Stimulated activated CD8-positive, alpha-beta memory T cell treated with anti-CD3 and anti-CD28 coated beads, Interleukin-15, amount 100 ng/mL, for 24 hours (primary cell): ENCODE results near the gene ATP2A1.

Experiments
- DNase-seq: peaks from one replicate; pipeline ENCODE4 v3.0.0-alpha.2; 2020; ENCODE audit warnings: low read depth

The ATP2A1 gene

DNA sequence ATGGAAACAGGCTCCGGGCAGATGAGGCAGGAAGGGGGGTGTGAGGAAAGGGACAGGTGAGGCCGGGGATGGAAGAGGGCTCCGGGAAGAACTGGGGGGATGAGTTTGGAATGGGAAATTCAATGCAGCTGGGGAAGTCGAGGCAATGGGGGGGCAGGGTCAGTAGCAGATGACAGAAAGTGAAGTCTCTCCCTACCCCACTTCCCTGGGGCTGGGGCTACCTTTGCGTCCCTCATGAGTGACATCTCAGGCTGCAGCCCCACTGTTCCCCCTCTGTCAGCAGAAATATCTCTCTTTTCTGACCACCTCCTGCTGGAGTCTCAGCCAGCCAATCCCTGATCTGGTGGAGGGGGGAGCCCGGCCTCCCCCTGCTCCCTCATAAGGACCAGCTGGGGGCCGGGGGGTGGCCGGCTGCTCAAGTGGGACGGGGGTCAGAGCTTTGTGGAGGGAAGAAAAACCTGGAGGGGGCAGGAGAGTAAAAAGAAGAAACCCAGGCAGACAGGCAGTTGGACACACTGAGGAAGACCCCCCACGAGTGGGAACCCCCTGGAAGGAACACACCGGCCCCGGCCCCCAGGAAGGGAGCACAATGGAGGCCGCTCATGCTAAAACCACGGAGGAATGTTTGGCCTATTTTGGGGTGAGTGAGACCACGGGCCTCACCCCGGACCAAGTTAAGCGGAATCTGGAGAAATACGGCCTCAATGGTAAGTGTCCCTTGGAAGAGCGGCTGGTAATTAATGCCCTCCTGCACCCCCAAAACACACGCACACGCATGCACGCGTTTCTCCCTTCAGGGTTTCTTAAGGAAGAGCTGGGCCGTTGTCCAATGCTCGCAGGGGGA lies at the start of gene ATP2A1:
Gene ATP2A1 (plus strand): TSS at position 406 of the 844 bp plus-strand sequence. CDS start 184 bp downstream, at position 590.
- no peak for DNase-seq

DNA sequence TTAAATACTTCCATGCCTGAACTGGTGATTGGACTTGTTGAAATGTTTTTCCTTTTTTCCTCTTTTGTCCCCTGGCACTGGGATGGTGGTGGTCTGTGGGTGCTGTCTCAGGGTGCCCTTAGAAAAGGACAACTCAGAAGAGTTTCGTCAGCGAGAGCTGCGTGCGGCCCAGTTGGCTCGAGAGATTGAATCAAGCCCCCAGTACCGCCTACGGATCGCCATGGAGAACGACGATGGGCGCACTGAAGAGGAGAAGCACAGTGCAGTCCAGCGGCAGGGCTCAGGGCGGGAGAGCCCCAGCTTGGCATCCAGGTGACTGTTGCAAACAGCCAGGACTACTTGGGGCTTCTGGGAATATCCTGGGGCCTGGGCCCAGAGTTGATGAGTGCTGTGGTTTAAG lies 48.5 kb upstream of the ATP2A1 start:
- no peak for DNase-seq

DNA sequence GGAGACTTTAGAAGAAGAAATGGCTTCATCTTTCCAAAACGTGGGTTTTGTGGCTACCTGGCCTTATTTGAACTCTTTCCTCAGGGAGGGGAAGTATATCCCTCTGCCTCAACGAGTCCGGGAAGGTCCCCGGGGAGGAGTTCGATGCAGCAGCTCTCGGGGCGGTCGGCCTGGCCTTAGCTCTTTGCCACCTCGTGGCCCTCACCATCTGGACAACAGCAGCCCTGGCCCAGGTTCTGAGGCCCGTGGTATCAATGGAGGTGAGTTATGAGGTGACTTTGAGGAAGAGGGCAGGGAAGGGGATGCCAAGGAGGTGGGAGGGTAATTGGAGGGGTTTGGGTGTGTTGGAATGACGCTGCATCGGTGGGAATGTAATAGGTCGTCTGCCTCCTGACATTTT lies 47.8 kb upstream of the ATP2A1 start:
- no peak for DNase-seq

DNA sequence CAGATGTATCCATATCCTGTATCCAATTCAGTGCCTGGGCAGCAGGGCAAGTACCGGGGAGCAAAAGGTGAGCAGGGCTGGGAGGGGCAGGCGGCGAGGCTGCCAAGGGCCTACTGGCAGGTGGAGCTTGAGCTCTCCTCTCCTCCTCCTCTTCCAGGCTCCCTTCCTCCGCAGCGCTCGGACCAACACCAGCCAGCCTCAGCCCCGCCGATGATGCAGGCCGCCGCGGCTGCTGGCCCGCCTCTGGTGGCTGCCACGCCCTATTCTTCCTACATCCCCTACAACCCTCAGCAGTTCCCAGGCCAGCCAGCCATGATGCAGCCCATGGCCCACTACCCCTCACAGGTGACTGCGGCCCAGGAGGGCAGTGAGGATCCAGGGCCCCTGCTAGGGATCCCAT lies 43.9 kb upstream of the ATP2A1 start:
- no peak for DNase-seq

DNA sequence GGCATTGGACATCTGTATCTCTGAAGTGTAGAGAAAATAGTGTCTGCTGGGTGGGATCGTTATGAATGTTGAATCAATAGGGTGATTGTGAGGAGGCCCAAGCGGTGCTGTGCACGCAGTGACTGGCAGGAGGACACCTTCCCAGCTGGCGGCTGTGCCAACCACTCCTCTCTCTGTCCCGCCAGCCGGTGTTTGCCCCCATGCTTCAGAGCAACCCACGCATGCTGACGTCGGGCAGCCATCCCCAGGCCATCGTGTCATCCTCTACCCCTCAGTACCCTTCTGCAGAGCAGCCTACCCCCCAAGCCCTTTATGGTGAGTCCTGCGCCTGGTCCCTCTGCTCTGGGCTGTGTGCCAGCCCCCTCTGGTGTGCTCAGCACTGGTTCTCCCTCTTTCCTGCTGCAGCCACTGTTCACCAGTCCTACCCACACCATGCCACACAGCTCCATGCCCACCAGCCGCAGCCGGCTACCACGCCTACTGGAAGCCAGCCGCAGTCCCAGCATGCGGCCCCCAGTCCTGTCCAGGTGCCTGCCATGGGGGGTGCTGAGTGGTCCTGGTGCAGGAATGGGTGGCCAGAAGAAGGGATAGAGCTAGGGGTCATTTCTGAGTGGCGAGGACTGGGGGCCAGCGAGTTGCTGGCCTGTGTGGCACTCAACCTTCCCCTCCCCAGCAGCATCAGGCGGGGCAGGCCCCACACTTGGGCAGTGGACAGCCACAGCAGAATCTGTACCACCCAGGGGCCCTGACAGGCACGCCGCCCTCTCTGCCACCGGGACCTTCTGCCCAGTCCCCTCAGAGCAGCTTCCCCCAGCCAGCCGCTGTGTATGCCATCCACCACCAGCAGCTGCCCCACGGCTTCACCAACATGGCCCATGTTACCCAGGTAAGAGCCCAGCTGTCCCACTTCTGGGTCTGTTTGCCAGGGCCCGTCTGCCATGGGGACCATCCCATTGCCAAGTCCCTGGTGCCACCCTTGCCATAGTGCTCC lies 43.1 kb upstream of the ATP2A1 start:
- DNase-seq, result no peak

DNA sequence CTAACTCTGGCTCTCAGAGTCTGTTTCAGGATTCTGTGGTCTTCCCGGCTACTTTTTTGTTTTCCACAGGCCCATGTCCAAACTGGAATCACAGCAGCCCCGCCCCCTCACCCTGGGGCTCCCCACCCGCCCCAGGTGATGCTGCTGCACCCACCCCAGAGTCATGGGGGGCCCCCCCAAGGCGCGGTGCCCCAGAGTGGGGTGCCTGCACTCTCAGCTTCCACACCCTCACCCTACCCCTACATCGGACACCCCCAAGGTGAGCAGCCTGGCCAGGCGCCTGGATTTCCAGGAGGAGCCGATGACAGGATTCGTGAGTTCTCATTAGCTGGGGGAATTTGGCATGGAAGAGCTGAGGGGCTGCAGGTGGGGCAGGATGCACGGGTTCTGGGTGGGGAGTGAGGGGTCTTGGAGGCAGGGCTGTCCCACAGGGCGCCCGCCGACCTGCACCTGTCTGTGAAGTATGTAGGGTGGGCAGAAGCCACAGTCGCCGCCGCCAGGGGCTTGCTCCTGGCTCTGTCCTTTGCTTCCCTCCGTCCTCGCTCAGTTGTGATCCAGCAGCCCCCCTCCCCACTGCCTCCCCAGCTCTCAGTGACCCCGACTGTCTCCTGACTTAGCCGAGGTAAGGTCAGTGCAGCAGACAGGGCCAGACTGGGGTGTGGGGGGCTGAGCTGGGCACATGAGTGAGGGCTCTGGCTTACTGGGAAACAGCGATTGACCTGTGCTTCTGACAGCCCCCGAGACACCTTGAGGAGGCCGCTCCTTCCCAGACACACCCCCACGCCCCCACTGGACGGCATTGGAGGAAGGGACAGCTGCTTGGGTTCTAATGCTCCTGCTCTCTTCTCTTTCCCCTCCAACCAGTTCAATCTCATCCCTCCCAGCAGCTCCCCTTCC lies 42.2 kb upstream of the ATP2A1 start:
- no peak for DNase-seq

DNA sequence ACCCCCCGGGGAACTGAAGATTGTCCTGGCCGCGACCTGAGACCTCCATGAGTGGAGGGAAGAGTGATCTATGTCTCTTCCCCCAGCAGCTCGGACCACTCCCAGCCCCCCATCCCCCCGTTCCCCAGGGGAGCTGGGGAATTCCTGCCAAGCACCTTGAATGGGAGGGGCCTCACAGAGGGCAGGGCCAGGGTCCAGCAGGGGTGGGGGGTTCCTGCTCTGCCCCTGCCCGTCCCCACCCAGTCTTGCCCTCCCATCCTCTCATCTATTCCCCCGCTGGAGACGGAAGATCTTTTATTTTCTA lies 41.6 kb upstream of the ATP2A1 start:
- no peak for DNase-seq

DNA sequence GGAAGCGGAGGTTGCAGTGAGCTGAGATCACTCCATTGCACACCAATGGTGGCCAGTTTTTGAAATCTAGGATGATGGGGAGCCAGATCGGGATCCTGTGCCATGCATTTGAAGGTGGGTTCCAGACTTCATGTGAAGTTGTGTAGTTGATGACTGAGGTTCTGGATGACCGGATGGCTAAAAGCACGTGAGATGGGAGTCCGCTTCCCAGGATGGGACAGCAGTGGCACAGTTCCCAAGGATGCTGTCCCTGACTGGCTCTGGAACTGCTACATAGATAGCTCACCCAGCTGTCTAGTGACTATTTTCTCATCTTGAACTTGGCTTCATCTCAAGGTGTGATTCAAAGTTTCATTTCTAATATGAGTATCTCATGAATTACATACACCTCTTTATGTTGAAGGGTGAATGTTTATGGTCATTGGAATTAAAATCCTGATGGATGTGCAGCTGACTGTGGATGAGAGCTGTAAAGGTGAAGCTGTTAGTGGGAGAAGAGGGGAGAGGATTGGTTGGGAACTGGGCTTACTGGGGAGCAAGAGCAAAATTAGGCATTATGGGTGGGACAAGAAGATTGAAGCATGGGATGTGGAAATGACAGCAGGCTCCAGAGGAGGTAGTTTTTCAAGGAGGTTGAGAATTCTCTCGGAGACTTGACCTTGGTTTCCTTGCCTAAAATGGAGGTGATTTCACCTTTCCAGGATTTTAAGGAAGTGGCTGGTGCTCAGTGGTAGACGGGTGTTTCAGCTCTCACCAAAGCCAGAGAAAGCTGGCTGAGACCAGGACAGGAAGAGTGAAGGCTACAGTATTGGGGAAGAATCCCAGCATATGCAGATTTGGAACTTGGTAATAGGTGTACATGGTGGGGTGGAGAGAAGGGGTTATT lies 40.4 kb upstream of the ATP2A1 start:
- no peak for DNase-seq

DNA sequence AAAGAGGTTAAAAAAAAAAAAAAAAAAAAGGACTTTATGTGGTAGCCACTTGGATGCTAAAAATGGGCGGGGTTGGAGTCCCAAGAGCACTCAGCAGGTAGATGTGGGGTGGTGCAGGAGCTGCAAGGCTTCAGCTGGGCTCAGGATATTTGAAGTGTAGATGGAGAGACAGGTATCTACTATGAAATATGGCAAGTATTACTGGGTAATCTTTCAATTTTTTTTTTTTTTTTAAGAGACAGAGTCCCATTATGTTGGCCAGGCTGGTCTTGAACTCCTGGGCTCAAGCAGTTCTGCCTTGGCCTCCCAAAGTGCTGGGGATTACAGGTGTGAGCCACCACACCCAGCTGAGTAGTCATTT lies 39.8 kb upstream of the ATP2A1 start:
- no peak for DNase-seq

DNA sequence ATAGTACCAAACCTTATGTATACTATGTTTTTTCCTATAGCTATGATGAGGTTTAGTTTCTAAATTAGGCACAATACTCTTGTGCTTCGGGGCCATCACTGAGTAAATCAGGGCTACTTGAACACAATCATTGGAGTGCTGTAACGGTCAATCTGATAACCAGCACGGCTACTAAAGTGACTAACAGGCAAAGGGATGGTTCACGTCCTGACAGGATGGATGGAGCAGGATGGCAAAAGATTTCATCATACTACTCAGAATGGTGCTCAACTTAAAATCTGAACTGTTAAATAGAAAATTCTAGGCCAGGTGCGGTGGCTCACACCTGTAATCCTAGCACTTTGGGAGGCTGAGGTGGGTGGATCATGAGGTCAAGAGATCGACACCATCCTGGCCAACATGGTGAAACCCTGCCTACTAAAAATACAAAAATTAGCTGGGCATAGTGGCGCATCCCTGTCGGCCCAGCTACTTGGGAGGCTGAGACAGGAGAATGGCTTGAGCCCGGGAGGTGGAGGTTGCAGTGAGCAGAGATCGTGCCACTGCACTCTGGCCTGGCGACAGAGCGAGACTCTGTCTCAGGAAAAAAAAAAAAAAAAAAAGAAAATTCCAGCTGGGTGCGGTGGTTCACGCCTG lies 39.2 kb upstream of the ATP2A1 start:
- no peak for DNase-seq

DNA sequence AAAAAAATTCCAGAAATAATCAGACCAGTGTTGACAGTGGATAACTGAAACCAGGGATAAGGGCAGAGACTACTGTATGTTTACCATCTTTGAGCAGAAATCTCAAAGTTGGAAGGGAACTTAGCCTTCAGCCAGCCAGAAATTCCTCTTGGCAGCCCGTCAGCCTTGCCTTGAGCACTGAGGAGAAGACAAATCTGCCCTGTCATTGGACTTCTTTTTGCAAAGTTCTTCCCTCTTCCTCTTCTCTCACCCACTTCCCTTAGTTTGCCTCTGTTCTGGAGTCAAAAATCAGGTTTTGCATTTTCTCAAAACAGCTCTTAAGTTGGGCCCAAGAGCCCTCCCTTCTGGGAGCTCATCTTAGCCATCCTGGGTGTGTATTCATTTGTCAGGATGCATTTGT lies 38.4 kb upstream of the ATP2A1 start:
- no peak for DNase-seq

DNA sequence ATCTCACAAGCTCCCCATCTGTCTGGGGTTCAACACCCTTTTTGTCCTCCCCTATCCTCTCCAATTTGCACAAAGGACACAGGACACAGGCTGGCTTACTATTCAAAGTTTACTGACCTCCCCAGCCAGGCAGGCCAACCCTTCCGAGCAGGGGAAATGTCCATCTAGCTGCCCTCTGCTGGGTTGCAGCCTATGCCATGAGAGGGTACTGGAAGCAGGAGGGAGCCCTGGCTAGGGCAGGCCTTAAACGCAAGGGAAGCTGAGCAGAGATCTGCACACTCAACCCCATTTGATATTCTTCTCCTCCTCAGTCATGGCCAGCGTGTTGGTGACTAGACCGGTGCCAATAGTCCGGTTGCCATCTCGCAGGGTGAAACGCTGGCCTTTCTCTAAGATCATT lies 35.6 kb upstream of the ATP2A1 start:
- no peak for DNase-seq

DNA sequence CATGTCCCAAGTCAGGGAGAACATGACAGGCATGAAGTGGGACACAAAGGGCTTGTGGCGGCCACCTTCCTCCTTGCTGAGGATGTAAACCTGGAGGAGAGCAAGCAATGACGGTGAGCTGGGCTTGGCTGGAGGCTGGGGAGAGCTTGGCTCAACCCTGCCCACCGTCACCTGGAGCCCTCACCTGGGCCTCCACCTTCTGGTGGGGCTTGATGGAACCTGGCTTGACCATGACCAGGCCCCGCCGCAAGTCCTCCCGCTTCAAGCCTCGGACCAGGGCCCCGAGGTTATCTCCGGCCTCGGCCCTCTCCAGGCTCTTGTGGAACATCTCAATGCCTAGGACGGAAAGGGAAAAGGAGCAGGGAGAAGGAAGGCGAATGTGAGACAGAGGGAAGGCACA lies 34.5 kb upstream of the ATP2A1 start:
- DNase-seq, result no peak

DNA sequence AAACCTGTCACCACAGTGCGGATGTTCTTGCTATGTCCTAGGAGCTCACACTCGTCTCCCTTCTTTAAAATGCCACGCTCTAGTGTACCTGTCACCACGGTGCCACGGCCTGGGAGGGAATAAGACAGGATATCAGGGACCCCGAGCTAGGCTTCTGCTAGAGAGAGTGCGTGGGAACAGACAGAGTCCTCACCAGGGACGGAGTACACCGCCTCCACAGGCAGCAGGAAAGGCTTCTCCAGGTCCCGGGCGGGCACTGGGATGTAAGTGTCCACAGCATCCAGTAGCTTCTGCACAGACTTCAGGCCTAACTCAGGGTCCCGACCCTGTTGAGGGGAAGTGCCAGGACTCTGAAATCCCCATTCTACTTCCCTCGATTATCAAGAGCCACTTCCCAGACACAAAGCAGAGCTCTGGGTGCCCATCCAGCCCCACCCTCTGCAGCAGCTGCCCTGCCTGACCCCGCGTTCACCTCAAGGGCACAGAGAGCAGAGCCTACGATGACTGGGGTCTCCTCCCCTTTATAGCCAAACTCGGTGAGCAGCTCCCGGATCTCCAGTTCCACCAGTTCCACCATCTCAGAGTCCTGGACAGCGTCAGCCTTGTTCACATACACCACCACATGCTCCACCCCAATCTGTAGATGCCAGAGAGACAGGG lies 33.9 kb upstream of the ATP2A1 start:
- DNase-seq, result no peak

DNA sequence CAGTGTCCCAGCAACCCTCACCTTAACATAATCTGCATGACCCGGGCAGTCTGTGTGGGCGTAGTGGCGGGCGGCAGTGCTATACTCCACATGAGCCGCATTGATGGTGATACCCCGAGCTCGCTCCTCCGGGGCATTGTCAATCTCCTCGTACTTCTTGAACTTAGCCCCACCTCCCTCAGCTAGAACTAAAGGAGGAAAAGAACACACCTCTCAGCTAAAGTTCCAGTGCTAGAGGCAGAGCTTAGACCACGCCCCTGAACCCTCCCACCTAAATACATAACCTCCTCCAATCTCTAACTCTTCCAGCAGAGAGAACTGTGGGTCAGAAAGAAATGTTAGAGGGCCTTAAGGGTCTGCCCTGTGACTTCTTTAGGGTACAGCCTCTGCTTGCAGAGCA lies 33.0 kb upstream of the ATP2A1 start:
- no peak for DNase-seq

DNA sequence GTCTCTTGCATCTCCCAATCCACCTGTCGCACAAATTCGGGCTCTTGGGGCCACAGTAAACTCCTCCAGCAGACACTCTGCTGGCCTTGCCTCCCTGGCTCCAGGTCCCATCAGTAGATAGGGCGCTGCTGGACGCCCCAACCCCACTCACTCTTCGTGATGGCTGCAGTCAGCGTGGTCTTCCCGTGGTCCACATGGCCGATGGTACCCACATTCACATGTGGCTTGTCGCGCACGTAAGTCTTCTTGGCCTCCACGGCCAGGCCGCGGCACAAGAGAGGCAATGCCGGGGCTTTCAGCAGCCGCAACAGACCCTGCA lies 32.6 kb upstream of the ATP2A1 start:
- DNase-seq, result no peak

DNA sequence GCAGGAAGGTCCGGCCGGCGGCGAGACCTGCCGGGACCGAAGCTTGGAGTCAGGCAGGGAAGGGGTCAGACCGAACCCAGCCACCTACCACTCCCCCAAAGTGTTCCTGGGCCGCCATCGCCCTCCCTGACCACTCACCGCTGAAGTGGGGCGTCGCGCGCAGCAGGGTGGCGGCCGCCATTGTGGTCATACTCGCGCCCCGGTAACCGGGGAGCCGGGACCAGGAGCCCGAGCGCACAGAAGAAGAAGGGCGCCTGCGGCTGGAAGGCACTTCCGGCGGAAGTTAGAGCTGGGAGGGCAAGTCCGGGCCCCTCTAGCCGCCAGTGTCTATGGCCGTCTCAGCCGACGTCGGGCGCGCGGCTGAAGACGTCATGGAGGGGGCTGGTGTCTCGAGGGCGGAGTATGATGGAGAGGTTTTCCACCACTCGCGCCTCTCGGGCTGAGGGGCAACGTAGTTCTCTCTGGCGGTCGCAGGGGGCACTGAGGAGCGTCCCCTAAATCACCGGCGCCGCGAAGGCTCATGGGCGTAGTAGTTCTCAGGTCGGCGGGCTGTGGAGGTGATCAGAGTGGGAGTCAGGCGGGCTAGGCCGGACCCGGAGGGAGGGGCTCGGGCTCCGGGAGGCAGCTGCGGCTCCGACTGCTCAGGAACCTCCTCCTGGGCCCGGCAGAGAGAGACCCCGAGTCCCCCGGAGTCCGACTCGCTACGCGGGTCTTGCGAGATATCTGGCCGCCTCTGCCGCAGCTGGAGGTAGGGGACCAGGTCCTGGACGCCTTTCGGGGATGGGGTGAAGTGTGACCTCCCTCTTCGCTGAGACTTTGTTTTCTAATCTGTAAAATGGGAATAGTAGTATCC lies 32.0 kb upstream of the ATP2A1 start, which contains the start of gene TUFM:
Gene TUFM (minus strand): TSS at position 269 of the 853 bp plus-strand sequence. CDS start 79 bp downstream, at position 190.
- peak; percentile 93 for DNase-seq

DNA sequence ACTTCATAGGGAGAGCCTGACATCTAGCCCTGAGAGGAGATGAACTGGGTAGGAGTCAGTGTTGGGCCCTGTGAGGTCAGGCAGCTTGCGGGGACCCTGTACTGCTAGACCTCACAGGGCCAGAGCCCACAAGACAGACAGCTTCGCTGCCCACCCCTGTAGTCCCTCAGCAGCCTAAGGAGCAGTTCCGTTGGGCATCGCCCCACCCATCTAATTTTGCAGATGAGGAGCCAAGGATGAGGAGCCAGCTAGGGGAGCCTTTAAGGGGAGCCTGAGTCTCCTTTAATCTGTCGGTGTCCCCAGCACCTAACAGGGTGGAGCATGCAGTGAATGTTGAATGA lies 31.4 kb upstream of the ATP2A1 start:
- DNase-seq, result no peak

DNA sequence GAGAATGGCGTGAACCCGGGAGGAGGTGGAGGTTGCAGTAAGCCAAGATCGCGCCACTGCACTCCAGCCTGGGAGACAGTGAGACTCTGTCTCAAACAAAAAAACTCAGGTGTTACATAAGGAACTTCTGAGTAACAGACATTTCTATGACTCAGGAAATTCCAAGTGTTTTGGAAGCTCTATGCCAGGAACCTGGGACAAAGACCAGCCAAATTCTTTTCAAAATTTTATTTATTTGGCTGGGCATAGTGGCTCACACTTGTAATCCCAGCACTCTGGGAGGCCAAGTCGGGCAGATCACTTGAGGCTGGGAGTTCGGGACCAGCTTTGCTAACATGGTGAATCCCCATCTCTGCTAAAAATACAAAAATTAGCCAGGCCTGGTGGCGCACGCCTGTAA lies 19.9 kb upstream of the ATP2A1 start:
- no peak for DNase-seq
